PFSK-1 (cell line): ENCODE measurements around the gene STRA6.

Experiments
- FOXP2 ChIP-seq: optimal IDR thresholded peaks from 2 replicates; pipeline ENCODE3; 2011; ENCODE audit warnings: borderline replicate concordance, control low read depth, inconsistent platforms; ENCODE audit not compliant: insufficient read depth; ENCODE audit errors: extremely low read length, extremely low read depth
- POLR2AphosphoS5 ChIP-seq: IDR thresholded peaks from 2 replicates; pipeline ENCODE4 v1.6.1; 2012; ENCODE audit warnings: low read depth, mild to moderate bottlenecking, control low read depth, low read length, moderate library complexity
- REST ChIP-seq, 2 experiments: IDR thresholded peaks; 2 replicates each; pipeline versions ENCODE4 v1.6.1 to v1.8.0; 2011 to 2012; ENCODE audit warnings: low read depth in 2 of 2, low read length in 2 of 2, control low read depth in 1 of 2, inconsistent platforms in 1 of 2, mild to moderate bottlenecking in 1 of 2, moderate library complexity in 1 of 2; ENCODE audit not compliant: insufficient read depth in 1 of 2
- SIN3A ChIP-seq: IDR thresholded peaks from 2 replicates; pipeline ENCODE4 v1.6.1; 2012; ENCODE audit warnings: mild to moderate bottlenecking, low read length, moderate library complexity, borderline replicate concordance; ENCODE audit not compliant: insufficient read depth
- TAF1 ChIP-seq: IDR thresholded peaks from 2 replicates; pipeline ENCODE4 v1.6.1; 2012; ENCODE audit warnings: low read length, control low read depth, borderline replicate concordance; ENCODE audit not compliant: insufficient read depth

Gene STRA6

GRCh38 chr15:74136814-74137536, 65.6 kb downstream of the STRA6 start:
- TF ChIP-seq REST (IDR thresholded peaks at IDR 0.05; ENCODE audit: insufficient read depth in 1 of 2, low read depth in 2 of 2, low read length in 2 of 2) (no peak), TAF1 (no peak), SIN3A (no peak), POLR2AphosphoS5 (no peak), FOXP2 (no peak)

GRCh38 chr15:74136540-74136813, 66.1 kb downstream of the STRA6 start:
- TF ChIP-seq SIN3A (no peak), TAF1 (no peak)

GRCh38 chr15:74135041-74135565, 67.5 kb downstream of the STRA6 start:
- no peak for TF ChIP-seq TAF1
- no peak for TF ChIP-seq POLR2AphosphoS5
- no peak for TF ChIP-seq FOXP2
- no peak for TF ChIP-seq SIN3A
- no peak for TF ChIP-seq REST (IDR thresholded peaks at IDR 0.05; ENCODE audit: insufficient read depth in 1 of 2, low read depth in 2 of 2, low read length in 2 of 2)

GRCh38 chr15:74134387-74135027, 68.1 kb downstream of the STRA6 start:
- TF ChIP-seq SIN3A (no peak), TAF1 (no peak), FOXP2 (no peak), POLR2AphosphoS5 (no peak), REST (IDR thresholded peaks at IDR 0.05; ENCODE audit: insufficient read depth in 1 of 2, low read depth in 2 of 2, low read length in 2 of 2) (no peak)

- TF ChIP-seq FOXP2 (no peak), REST (IDR thresholded peaks at IDR 0.05; ENCODE audit: insufficient read depth in 1 of 2, low read depth in 2 of 2, low read length in 2 of 2) (no peak), SIN3A (no peak), TAF1 (no peak), POLR2AphosphoS5 (no peak)
Measured at GRCh38 chr15:74133694-74134386, 68.7 kb downstream of the STRA6 start.
